ENCODE results near the gene DDB1.
A peak's percentile ranks its signal among the peaks of the same experiment; 100 is the strongest.

The DDB1 gene

GRCh38 chr11:61349916-61350315 is 17.0 kb upstream of the DDB1 start:
- Histone ChIP-seq H3K9ac (ENCODE audit: low read length) (no peak overlapping the region), H3K36me3 (ENCODE audit: insufficient read depth, low read length) (peaks cover 94% of the 10 kb centered on the region), H3K4me3 (ENCODE audit: low read depth, low read length, poor library complexity, severe bottlenecking) (no peak overlapping the region), H2AFZ (ENCODE audit: low read length) (no peak overlapping the region), H3K79me2 (ENCODE audit: insufficient read depth, low read length) (no peaks in the 10 kb centered on the region), H3K4me1 (ENCODE audit: insufficient read depth, low read length, severe bottlenecking) (peaks cover 15% of the 10 kb centered on the region), H3K27ac (ENCODE audit: low read depth, low read length, poor library complexity, severe bottlenecking) (no peak overlapping the region), H3K9me3 (ENCODE audit: low read length) (no peaks in the 10 kb centered on the region), H3K27me3 (ENCODE audit: insufficient read depth, low read length) (no peaks in the 10 kb centered on the region), H3F3A (ENCODE audit: insufficient read depth, low read length) (no peaks in the 10 kb centered on the region), H4K20me1 (ENCODE audit: insufficient read depth, low read length) (no peaks in the 10 kb centered on the region), H3K4me2 (ENCODE audit: low read length) (no peak overlapping the region), H3K9me2 (ENCODE audit: low read depth, low read length) (no peaks in the 10 kb centered on the region)
- TF ChIP-seq CTCF (IDR thresholded peaks at IDR 0.05; ENCODE audit: low read length) (no peak), EZH2 (IDR thresholded peaks at IDR 0.05; ENCODE audit: borderline replicate concordance, low read length) (no peak)

DNA sequence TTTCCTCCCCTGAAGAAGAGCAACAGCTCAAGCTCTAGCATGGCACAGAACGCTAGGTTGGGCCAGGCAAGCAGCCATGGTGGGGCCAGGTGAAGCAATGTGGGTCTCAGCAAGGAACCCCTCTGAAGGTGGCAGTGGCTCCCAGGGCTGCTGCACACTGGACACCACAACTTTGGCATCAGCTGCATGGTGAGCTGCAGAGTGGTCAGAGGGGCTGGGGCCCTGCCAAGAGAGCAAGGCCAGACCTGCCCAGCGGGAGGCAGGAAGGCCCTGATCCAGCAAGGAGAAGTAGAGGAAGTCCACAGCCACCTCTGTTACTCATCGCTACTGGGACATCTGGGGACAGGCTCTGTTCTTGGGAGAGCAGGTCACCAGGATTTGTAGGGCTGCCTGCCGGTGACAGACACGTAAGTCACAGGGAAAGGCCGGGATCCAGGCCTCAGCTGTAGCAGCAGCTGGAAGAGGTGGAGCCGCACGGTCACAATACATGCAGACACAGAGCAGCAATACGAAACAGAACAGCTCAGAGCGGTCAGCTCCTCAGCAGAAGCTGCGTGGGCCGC is 16.4 kb upstream of the DDB1 start:
- no peak overlapping the region for H3K9ac ChIP-seq (ENCODE audit: low read length)
- TF ChIP-seq CTCF (IDR thresholded peaks at IDR 0.05; ENCODE audit: low read length) (no peak), EZH2 (IDR thresholded peaks at IDR 0.05; ENCODE audit: borderline replicate concordance, low read length) (no peak)
- no peaks in the 10 kb centered on the region for H3K9me3 ChIP-seq (ENCODE audit: low read length)
- no peak overlapping the region for H3K4me2 ChIP-seq (ENCODE audit: low read length)
- no peak overlapping the region for H2AFZ ChIP-seq (ENCODE audit: low read length)
- H3F3A ChIP-seq (ENCODE audit: insufficient read depth, low read length), result no peaks in the 10 kb centered on the region; the same call in 1 of the 2 replicates
- H3K27me3 ChIP-seq (ENCODE audit: insufficient read depth, low read length), result no peaks in the 10 kb centered on the region
- peaks cover 9% of the 10 kb centered on the region for H3K4me1 ChIP-seq (ENCODE audit: insufficient read depth, low read length, severe bottlenecking)
- H3K79me2 ChIP-seq (ENCODE audit: insufficient read depth, low read length), result no peaks in the 10 kb centered on the region
- peaks cover 93% of the 10 kb centered on the region for H3K36me3 ChIP-seq (ENCODE audit: insufficient read depth, low read length)
- H4K20me1 ChIP-seq (ENCODE audit: insufficient read depth, low read length), result no peaks in the 10 kb centered on the region
- no peak overlapping the region for H3K4me3 ChIP-seq (ENCODE audit: low read depth, low read length, poor library complexity, severe bottlenecking)
- H3K27ac ChIP-seq (ENCODE audit: low read depth, low read length, poor library complexity, severe bottlenecking), result no peak overlapping the region
- no peaks in the 10 kb centered on the region for H3K9me2 ChIP-seq (ENCODE audit: low read depth, low read length)

- H3K9me2 ChIP-seq (ENCODE audit: low read depth, low read length), result no peaks in the 10 kb centered on the region
Measured at GRCh38 chr11:61347916-61348461, 15.1 kb upstream of the DDB1 start.

More at GRCh38 chr11:61347916-61348461, 15.1 kb upstream of the DDB1 start:
- Histone ChIP-seq H3K36me3 (ENCODE audit: insufficient read depth, low read length) (peaks cover 91% of the 10 kb centered on the region), H3K4me3 (ENCODE audit: low read depth, low read length, poor library complexity, severe bottlenecking) (no peak overlapping the region), H3K9ac (ENCODE audit: low read length) (no peak overlapping the region), H3K27ac (ENCODE audit: low read depth, low read length, poor library complexity, severe bottlenecking) (peak overlapping the region; percentile 19), H4K20me1 (ENCODE audit: insufficient read depth, low read length) (no peaks in the 10 kb centered on the region), H3K79me2 (ENCODE audit: insufficient read depth, low read length) (no peaks in the 10 kb centered on the region), H3F3A (ENCODE audit: insufficient read depth, low read length) (no peaks in the 10 kb centered on the region; the same call in 1 of the 2 replicates), H3K4me1 (ENCODE audit: insufficient read depth, low read length, severe bottlenecking) (no peaks in the 10 kb centered on the region), H3K9me3 (ENCODE audit: low read length) (no peaks in the 10 kb centered on the region), H3K4me2 (ENCODE audit: low read length) (no peak overlapping the region), H2AFZ (ENCODE audit: low read length) (no peak overlapping the region), H3K27me3 (ENCODE audit: insufficient read depth, low read length) (no peaks in the 10 kb centered on the region)
- TF ChIP-seq EZH2 (IDR thresholded peaks at IDR 0.05; ENCODE audit: borderline replicate concordance, low read length) (no peak), CTCF (IDR thresholded peaks at IDR 0.05; ENCODE audit: low read length) (no peak)

Data from OCI-LY1 (cell line).